WTC11 (cell line): ENCODE measurements around the gene DCX. TPM values are rescaled to one million over a fixed set of nuclear protein-coding genes. Genes with fewer than 3 reads are reported as not detected.

Experiments used
- ATAC-seq: fragments of 200-7000 bp; cut with Tn5 transposase; 2 replicates; pipeline ENCODE4 v1.10.0; 2021; ENCODE audit warnings: mild to moderate bottlenecking, moderate library complexity
- CTCF ChIA-PET: fragments of 300-600 bp; sonication (Branson Sonifier 250); formaldehyde crosslinking; loops from one replicate; lab custom pipeline; 2021; ENCODE audit warnings: antibody characterized with exemption; lab: Charles Lee
- POLR2A ChIA-PET: fragments of 350-600 bp; sonication (Branson Sonifier 250); formaldehyde crosslinking; loops from one replicate; lab custom pipeline; 2021; ENCODE audit warnings: antibody characterized with exemption; lab: Charles Lee
- DNase-seq: peaks from one replicate; pipeline ENCODE4 v3.0.0; 2021; ENCODE audit warnings: low spot score
- H3K27ac Mint-ChIP-seq: 2 replicates; pipeline ENCODE4 v1.8.0; 2021; ENCODE audit warnings: mixed read lengths
- H3K27me3 Mint-ChIP-seq: 2 replicates; pipeline ENCODE4 v1.8.0; 2021; ENCODE audit warnings: low read depth, mild to moderate bottlenecking, moderate library complexity, mixed read lengths
- H3K36me3 Mint-ChIP-seq: 2 replicates; pipeline ENCODE4 v1.8.0; 2021; ENCODE audit warnings: mixed read lengths
- H3K4me1 Mint-ChIP-seq: 2 replicates; pipeline ENCODE4 v1.8.0; 2022; ENCODE audit warnings: mixed read lengths
- H3K4me3 Mint-ChIP-seq: 2 replicates; pipeline ENCODE4 v1.8.0; 2021; ENCODE audit warnings: mild to moderate bottlenecking, moderate library complexity, mixed read lengths
- H3K9me3 Mint-ChIP-seq: 2 replicates; pipeline ENCODE4 v1.8.0; 2021; ENCODE audit warnings: mixed read lengths
- ATF1 ChIP-seq: sonication (generic); formaldehyde crosslinking; IDR thresholded peaks from 2 replicates; pipeline ENCODE4 v1.8.1; 2023; ENCODE audit warnings: mild to moderate bottlenecking, moderate library complexity, missing genetic modification reagents
- CBFB ChIP-seq: sonication (generic); formaldehyde crosslinking; IDR thresholded peaks from 2 replicates; pipeline ENCODE4 v1.8.1; 2022; ENCODE audit warnings: mild to moderate bottlenecking, low read depth, missing genetic modification reagents
- CREM ChIP-seq: sonication (generic); formaldehyde crosslinking; IDR thresholded peaks from 2 replicates; pipeline ENCODE4 v1.8.1; 2022; ENCODE audit warnings: mild to moderate bottlenecking, missing genetic modification reagents, moderate library complexity
- EMX1 ChIP-seq: fragments of 250-450 bp; sonication (Bioruptor Pico); IDR thresholded peaks from 2 replicates; pipeline ENCODE4 v1.8.0; 2021; ENCODE audit warnings: mild to moderate bottlenecking
- ESRRA ChIP-seq: sonication (generic); formaldehyde crosslinking; IDR thresholded peaks from 2 replicates; pipeline ENCODE4 v1.8.1; 2022; ENCODE audit warnings: mild to moderate bottlenecking, missing genetic modification reagents, borderline replicate concordance
- FOXK1 ChIP-seq: sonication (generic); formaldehyde crosslinking; IDR thresholded peaks from 2 replicates; pipeline ENCODE4 v1.8.0; 2022; ENCODE audit warnings: mild to moderate bottlenecking, moderate library complexity, missing genetic modification reagents
- FOXP1 ChIP-seq: sonication (generic); formaldehyde crosslinking; IDR thresholded peaks from 2 replicates; pipeline ENCODE4 v1.8.0; 2022; ENCODE audit warnings: missing genetic modification reagents, mild to moderate bottlenecking, moderate library complexity, borderline replicate concordance
- KAT7 ChIP-seq: sonication (generic); formaldehyde crosslinking; IDR thresholded peaks from 2 replicates; pipeline ENCODE4 v1.8.1; 2023; ENCODE audit warnings: missing genetic modification reagents, mild to moderate bottlenecking, borderline replicate concordance
- MXD4 ChIP-seq: fragments of 250-450 bp; sonication (Bioruptor Pico); IDR thresholded peaks from 2 replicates; pipeline ENCODE4 v1.8.0; 2021; ENCODE audit warnings: mild to moderate bottlenecking, moderate library complexity, borderline replicate concordance
- NFE2L1 ChIP-seq: sonication (generic); formaldehyde crosslinking; IDR thresholded peaks from 2 replicates; pipeline ENCODE4 v1.8.1; 2023; ENCODE audit warnings: missing genetic modification reagents
- ZNF138 ChIP-seq: sonication (generic); formaldehyde crosslinking; conservative IDR thresholded peaks from 2 replicates; pipeline ENCODE4 v1.8.1; 2022; ENCODE audit warnings: mild to moderate bottlenecking, moderate library complexity, missing genetic modification reagents
- ZNF219 ChIP-seq: sonication (generic); formaldehyde crosslinking; IDR thresholded peaks from 2 replicates; pipeline ENCODE4 v1.8.0; 2023; ENCODE audit warnings: missing genetic modification reagents, mild to moderate bottlenecking, borderline replicate concordance
- ZNF232 ChIP-seq: sonication (generic); formaldehyde crosslinking; IDR thresholded peaks from 2 replicates; pipeline ENCODE4 v1.8.0; 2022; ENCODE audit warnings: mild to moderate bottlenecking, missing genetic modification reagents
- ZNF396 ChIP-seq: fragments of 250-450 bp; sonication (Bioruptor Pico); IDR thresholded peaks from 2 replicates; pipeline ENCODE4 v1.8.0; 2021; ENCODE audit warnings: mild to moderate bottlenecking, moderate library complexity, borderline replicate concordance
- ZNF423 ChIP-seq: fragments of 250-450 bp; sonication (Bioruptor Pico); IDR thresholded peaks from 2 replicates; pipeline ENCODE4 v2.1.2; 2022; ENCODE audit warnings: mild to moderate bottlenecking, moderate library complexity
- total RNA-seq: library from RNA; stranded (reverse); gene quantifications from 3 replicates; pipeline ENCODE4 v1.2.3, GENCODE V29; 2021
- TF ChIP-seq, protein P1 (sequence below): sonication (generic); formaldehyde crosslinking; IDR thresholded peaks from 2 replicates; pipeline ENCODE4 v1.8.0; 2022; ENCODE audit warnings: mild to moderate bottlenecking, missing genetic modification reagents
- TF ChIP-seq, protein P2 (sequence below): sonication (generic); formaldehyde crosslinking; conservative IDR thresholded peaks from 2 replicates; pipeline ENCODE4 v1.8.1; 2023; ENCODE audit warnings: mild to moderate bottlenecking, low read depth, missing genetic modification reagents, moderate library complexity
- TF ChIP-seq, protein P3 (sequence below): sonication (generic); formaldehyde crosslinking; IDR thresholded peaks from 2 replicates; pipeline ENCODE4 v1.8.1; 2022; ENCODE audit warnings: mild to moderate bottlenecking, missing genetic modification reagents, moderate library complexity, borderline replicate concordance
- TF ChIP-seq, protein P4 (sequence below): sonication (generic); formaldehyde crosslinking; IDR thresholded peaks from 2 replicates; pipeline ENCODE4 v1.8.0; 2023; ENCODE audit warnings: missing genetic modification reagents, mild to moderate bottlenecking, borderline replicate concordance
- TF ChIP-seq, protein P5 (sequence below): sonication (generic); formaldehyde crosslinking; IDR thresholded peaks from 2 replicates; pipeline ENCODE4 v1.8.0; 2023; ENCODE audit warnings: missing genetic modification reagents

DCX gene
- total RNA-seq, 1 experiment from 2014 or later = 2.1 TPM

DNA sequence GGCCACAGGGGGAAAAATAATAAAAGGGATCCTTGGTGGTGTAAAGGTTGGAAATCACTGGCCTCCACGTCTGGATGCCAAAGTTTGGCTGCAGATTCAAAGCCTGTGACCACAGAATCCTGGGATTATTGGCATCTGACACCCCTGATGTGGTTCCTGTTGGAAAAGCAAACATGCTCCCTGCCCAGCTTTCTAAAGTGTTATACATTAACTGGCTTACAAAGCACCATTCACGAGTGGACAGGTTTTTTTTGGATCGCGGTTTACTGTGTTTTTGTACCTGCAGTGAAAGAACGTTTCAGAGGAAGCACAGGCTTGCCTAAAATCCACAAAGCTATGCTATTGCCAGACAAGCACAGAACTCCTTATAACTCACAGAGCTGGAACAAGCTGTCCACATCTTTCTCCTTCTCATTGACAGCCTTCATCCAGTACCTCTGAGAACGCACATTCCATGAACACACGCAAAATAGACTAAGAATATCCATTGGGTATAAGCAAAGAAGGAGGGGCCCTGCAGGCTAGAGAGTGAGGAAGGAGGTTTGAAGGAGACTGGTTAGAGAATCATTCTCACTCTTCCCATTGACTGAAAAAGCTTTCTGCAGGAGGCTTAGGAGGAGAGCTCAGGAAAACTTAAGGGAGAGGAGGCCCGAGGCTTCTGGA, 127.2 kb downstream of the DCX start:
- CTCF ChIA-PET = no interaction called here

DNA sequence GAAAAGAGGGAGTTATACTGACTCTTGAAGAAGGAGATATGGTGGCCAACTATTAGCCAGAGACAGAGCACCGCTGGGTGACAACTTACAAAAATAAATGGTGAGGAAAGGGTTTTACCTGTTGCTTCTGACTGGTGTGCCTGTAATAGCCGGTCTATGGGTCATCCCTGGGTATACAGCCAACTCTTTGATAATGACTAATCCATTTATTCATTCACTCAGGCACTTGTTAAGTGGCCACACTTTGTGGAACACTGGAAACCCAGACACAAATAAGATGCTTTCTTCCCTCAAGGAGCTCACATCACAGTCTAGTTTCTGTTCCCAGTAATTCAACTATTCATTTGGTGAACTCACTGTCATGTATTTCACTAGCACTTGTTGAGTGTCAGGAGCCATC, 128.5 kb downstream of the DCX start:
- DNase-seq (no peak), ATAC-seq (no peak)
- H3K4me3 Mint-ChIP-seq = no peak overlapping the region
- TF ChIP-seq, protein P1, sequence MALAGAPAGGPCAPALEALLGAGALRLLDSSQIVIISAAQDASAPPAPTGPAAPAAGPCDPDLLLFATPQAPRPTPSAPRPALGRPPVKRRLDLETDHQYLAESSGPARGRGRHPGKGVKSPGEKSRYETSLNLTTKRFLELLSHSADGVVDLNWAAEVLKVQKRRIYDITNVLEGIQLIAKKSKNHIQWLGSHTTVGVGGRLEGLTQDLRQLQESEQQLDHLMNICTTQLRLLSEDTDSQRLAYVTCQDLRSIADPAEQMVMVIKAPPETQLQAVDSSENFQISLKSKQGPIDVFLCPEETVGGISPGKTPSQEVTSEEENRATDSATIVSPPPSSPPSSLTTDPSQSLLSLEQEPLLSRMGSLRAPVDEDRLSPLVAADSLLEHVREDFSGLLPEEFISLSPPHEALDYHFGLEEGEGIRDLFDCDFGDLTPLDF = no peak
- TF ChIP-seq MXD4 (CRISPR knock-in tag) = no peak
- no peak for TF ChIP-seq NFE2L1 (CRISPR knock-in tag)
- TF ChIP-seq ESRRA (CRISPR knock-in tag) = no peak
- no peak for TF ChIP-seq ZNF232 (CRISPR knock-in tag)
- TF ChIP-seq, protein P2, sequence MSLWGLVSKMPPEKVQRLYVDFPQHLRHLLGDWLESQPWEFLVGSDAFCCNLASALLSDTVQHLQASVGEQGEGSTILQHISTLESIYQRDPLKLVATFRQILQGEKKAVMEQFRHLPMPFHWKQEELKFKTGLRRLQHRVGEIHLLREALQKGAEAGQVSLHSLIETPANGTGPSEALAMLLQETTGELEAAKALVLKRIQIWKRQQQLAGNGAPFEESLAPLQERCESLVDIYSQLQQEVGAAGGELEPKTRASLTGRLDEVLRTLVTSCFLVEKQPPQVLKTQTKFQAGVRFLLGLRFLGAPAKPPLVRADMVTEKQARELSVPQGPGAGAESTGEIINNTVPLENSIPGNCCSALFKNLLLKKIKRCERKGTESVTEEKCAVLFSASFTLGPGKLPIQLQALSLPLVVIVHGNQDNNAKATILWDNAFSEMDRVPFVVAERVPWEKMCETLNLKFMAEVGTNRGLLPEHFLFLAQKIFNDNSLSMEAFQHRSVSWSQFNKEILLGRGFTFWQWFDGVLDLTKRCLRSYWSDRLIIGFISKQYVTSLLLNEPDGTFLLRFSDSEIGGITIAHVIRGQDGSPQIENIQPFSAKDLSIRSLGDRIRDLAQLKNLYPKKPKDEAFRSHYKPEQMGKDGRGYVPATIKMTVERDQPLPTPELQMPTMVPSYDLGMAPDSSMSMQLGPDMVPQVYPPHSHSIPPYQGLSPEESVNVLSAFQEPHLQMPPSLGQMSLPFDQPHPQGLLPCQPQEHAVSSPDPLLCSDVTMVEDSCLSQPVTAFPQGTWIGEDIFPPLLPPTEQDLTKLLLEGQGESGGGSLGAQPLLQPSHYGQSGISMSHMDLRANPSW (CRISPR knock-in tag) = no peak
- no peak for TF ChIP-seq EMX1 (CRISPR knock-in tag)
- no peak for TF ChIP-seq ZNF423 (CRISPR knock-in tag)
- CTCF ChIA-PET = no interaction called here
- no peaks in the 10 kb centered on the region for H3K36me3 Mint-ChIP-seq
- peaks cover 8% of the 10 kb centered on the region for H3K27me3 Mint-ChIP-seq
- no peaks in the 10 kb centered on the region for H3K9me3 Mint-ChIP-seq
- POLR2A ChIA-PET = no interaction called here
- no peak overlapping the region for H3K27ac Mint-ChIP-seq
- no peaks in the 10 kb centered on the region for H3K4me1 Mint-ChIP-seq

More for the DNA sequence above, 127.2 kb downstream of the DCX start:
- H3K27me3 Mint-ChIP-seq = peaks cover 8% of the 10 kb centered on the region
- TF ChIP-seq CBFB (CRISPR knock-in tag) (no peak), KAT7 (no peak), ZNF219 (no peak), ATF1 (no peak), ZNF138 (CRISPR knock-in tag) (no peak), FOXK1 (no peak), ZNF396 (CRISPR knock-in tag) (no peak), CREM (CRISPR knock-in tag) (no peak), FOXP1 (CRISPR knock-in tag) (no peak), NFE2L1 (CRISPR knock-in tag) (no peak)
- TF ChIP-seq, protein P3, sequence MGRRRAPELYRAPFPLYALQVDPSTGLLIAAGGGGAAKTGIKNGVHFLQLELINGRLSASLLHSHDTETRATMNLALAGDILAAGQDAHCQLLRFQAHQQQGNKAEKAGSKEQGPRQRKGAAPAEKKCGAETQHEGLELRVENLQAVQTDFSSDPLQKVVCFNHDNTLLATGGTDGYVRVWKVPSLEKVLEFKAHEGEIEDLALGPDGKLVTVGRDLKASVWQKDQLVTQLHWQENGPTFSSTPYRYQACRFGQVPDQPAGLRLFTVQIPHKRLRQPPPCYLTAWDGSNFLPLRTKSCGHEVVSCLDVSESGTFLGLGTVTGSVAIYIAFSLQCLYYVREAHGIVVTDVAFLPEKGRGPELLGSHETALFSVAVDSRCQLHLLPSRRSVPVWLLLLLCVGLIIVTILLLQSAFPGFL (CRISPR knock-in tag) = no peak
- TF ChIP-seq, protein P4, sequence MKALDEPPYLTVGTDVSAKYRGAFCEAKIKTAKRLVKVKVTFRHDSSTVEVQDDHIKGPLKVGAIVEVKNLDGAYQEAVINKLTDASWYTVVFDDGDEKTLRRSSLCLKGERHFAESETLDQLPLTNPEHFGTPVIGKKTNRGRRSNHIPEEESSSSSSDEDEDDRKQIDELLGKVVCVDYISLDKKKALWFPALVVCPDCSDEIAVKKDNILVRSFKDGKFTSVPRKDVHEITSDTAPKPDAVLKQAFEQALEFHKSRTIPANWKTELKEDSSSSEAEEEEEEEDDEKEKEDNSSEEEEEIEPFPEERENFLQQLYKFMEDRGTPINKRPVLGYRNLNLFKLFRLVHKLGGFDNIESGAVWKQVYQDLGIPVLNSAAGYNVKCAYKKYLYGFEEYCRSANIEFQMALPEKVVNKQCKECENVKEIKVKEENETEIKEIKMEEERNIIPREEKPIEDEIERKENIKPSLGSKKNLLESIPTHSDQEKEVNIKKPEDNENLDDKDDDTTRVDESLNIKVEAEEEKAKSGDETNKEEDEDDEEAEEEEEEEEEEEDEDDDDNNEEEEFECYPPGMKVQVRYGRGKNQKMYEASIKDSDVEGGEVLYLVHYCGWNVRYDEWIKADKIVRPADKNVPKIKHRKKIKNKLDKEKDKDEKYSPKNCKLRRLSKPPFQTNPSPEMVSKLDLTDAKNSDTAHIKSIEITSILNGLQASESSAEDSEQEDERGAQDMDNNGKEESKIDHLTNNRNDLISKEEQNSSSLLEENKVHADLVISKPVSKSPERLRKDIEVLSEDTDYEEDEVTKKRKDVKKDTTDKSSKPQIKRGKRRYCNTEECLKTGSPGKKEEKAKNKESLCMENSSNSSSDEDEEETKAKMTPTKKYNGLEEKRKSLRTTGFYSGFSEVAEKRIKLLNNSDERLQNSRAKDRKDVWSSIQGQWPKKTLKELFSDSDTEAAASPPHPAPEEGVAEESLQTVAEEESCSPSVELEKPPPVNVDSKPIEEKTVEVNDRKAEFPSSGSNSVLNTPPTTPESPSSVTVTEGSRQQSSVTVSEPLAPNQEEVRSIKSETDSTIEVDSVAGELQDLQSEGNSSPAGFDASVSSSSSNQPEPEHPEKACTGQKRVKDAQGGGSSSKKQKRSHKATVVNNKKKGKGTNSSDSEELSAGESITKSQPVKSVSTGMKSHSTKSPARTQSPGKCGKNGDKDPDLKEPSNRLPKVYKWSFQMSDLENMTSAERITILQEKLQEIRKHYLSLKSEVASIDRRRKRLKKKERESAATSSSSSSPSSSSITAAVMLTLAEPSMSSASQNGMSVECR (CRISPR knock-in tag) = no peak
- TF ChIP-seq, protein P5, sequence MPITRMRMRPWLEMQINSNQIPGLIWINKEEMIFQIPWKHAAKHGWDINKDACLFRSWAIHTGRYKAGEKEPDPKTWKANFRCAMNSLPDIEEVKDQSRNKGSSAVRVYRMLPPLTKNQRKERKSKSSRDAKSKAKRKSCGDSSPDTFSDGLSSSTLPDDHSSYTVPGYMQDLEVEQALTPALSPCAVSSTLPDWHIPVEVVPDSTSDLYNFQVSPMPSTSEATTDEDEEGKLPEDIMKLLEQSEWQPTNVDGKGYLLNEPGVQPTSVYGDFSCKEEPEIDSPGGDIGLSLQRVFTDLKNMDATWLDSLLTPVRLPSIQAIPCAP = no peak
- H3K27ac Mint-ChIP-seq = no peak overlapping the region
- H3K9me3 Mint-ChIP-seq = no peaks in the 10 kb centered on the region
- no peak overlapping the region for H3K4me3 Mint-ChIP-seq
- DNase-seq = no peak
- POLR2A ChIA-PET = no interaction called here
- no peaks in the 10 kb centered on the region for H3K36me3 Mint-ChIP-seq
- no peak for ATAC-seq
- no peaks in the 10 kb centered on the region for H3K4me1 Mint-ChIP-seq
